Colonic mucosa (tissue), 4 donors: ENCODE data around the gene F5. TPM values are rescaled to one million over a fixed set of nuclear protein-coding genes. Genes with fewer than 3 reads are reported as not detected.
A peak's percentile ranks its signal among the peaks of the same experiment; 100 is the strongest.

Experiments
- DNase-seq: peaks from one replicate; pipeline ENCODE4 v3.0.0-alpha.2; 2020
- H3K27ac ChIP-seq: fragments of 200-600 bp; one replicate; pipeline ENCODE4 v1.8.0; 2021
- H3K27me3 ChIP-seq: fragments of 200-600 bp; one replicate; pipeline ENCODE4 v1.8.0; 2021
- H3K36me3 ChIP-seq: fragments of 200-600 bp; one replicate; pipeline ENCODE4 v1.8.0; 2021
- H3K4me1 ChIP-seq: fragments of 200-600 bp; one replicate; pipeline ENCODE4 v1.8.0; 2021; ENCODE audit warnings: mild to moderate bottlenecking
- H3K4me3 ChIP-seq: fragments of 200-600 bp; one replicate; pipeline ENCODE4 v1.8.0; 2021
- H3K9ac ChIP-seq, 2 donors: one replicate each; pipeline ENCODE4 v1.7.0; 2013; ENCODE audit warnings: control low read depth in 2 of 2, low read depth in 2 of 2, low read length in 2 of 2
- H3K9me3 ChIP-seq: fragments of 200-600 bp; one replicate; pipeline ENCODE4 v1.8.0; 2021
- intact Hi-C: fragments of 100-400 bp; cut with DNase I; formaldehyde crosslinking; loops from one replicate; pipeline ENCODE4 v1.14.1; 2022
- total RNA-seq, 2 donors: library from RNA; stranded (reverse); fragmentation: NEBNext Ultra II Directional in 1 of 2; extraction: Animal tissue kit (Norgen Biotek cat#: 25700) in 1 of 2; gene quantifications; one replicate each; pipeline ENCODE4 v1.2.1, GENCODE V29; 2021
- TF ChIP-seq, protein P1 (sequence below): fragments of 200-600 bp; IDR thresholded peaks from one replicate; pipeline ENCODE4 v1.8.0; 2022; ENCODE audit warnings: antibody characterized with exemption, mild to moderate bottlenecking
- donor health status: healthy.
- donor health status: DM: no; HTN: no; CAD: no.
- donor health status: DM: no; HTN: no; CAD: no.

F5 gene
- total RNA-seq, 2 donors from 2014 or later, result 0.24 to 0.54 TPM

DNA sequence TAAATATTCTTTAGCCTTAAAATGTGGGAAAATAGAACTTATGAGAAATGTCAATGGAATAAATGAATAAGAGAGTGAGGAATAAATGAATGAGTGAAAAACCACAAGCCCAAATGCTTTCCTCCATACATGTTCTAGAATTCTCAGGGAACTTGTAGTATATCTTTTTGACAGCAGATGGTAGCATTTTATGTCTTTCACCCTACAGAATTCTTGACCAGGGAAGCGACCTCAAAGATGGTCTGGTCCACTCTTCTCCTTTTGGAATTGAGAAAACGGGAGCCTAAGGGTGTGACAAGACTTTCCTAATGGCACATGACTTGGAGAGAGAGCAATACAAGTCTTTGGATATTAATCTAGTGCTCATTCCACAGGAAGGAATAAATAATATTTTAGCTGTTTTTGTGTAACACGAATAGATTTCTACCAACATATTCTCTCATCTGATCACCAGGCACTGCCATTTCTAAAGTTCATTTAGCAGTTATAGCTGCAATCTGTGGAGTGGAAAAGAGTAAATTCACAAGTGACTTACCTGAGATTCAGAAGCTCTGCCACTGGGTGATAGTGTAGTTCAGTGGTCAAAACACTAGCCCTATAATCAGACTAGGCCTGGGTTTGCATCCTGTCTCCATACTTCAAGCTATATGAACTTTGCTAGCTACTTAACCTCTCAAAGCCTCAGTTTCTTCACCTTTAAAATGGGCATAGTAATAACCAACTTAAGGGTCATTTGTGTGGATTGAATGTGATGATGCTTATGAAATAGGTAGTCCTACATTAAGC is 15.0 kb upstream of the F5 start:
- intact Hi-C loops, result loop anchor here (5.0 kb wide), 2 partner anchors 111 to 206 kb away; partner anchors contain the start of gene SELL
- DNase-seq, result no peak
- H3K27me3 ChIP-seq, result no peaks in the 10 kb centered on the region

DNA sequence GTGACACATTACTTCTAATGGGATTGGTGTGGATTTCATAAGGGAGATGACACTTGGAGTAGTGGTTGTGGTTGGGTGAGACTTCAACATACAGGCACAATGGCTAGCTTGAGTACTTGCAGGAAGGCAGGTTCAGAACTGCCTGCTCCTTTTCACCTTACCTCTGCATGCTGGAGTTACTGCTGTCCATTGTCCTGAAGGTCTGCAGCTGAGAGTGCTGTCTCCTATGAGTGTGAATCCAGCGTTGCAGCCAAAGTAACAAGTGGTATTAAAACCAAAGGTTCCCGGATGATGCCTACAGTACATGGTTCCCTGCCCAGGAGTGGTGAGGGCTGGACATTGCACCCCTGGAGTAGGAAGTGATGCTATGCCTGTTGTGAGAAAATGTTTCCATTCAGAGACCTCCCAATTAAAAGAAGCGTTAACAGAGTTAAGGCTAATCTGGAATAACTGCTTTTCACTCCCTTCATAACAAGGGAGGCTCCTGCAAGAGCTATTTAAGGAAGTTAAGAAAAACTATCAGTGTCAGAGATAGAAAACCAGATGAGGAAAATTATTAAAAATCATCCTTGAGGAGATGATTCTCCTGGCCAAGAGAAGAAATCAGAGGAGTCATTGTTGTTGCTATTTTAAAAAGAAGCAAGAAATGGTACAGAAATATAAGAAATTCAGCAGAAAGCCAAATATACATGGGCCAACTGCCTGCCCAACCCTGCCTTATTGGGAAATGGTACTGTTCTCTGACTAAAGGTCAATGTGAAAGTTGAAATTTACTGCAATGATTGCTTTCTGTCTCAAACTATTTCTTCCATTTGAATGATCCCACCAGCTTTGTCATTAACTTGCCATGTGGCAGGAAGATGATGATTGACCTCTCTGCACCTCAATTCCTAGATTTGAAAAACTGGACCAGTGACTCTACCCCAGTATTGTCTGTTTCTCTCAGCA is 9.8 kb upstream of the F5 start:
- intact Hi-C loops, result no loop called here
- H3K36me3 ChIP-seq, result no peaks in the 10 kb centered on the region
- H3K4me1 ChIP-seq, result no peaks in the 10 kb centered on the region
- no peak overlapping the region for H3K9ac ChIP-seq
- no peak overlapping the region for H3K27ac ChIP-seq
- DNase-seq, result no peak
- TF ChIP-seq, protein P1, sequence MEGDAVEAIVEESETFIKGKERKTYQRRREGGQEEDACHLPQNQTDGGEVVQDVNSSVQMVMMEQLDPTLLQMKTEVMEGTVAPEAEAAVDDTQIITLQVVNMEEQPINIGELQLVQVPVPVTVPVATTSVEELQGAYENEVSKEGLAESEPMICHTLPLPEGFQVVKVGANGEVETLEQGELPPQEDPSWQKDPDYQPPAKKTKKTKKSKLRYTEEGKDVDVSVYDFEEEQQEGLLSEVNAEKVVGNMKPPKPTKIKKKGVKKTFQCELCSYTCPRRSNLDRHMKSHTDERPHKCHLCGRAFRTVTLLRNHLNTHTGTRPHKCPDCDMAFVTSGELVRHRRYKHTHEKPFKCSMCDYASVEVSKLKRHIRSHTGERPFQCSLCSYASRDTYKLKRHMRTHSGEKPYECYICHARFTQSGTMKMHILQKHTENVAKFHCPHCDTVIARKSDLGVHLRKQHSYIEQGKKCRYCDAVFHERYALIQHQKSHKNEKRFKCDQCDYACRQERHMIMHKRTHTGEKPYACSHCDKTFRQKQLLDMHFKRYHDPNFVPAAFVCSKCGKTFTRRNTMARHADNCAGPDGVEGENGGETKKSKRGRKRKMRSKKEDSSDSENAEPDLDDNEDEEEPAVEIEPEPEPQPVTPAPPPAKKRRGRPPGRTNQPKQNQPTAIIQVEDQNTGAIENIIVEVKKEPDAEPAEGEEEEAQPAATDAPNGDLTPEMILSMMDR, result no peak
- H3K9me3 ChIP-seq, result no peaks in the 10 kb centered on the region
- H3K27me3 ChIP-seq, result no peaks in the 10 kb centered on the region
- no peak overlapping the region for H3K4me3 ChIP-seq

More for the DNA sequence above, 15.0 kb upstream of the F5 start:
- H3K9ac ChIP-seq, result no peak overlapping the region
- no peaks in the 10 kb centered on the region for H3K4me1 ChIP-seq
- H3K27ac ChIP-seq, result no peak overlapping the region
- no peaks in the 10 kb centered on the region for H3K36me3 ChIP-seq
- no peak overlapping the region for H3K4me3 ChIP-seq
- H3K9me3 ChIP-seq, result no peaks in the 10 kb centered on the region
- TF ChIP-seq, protein P1, result peak; percentile 28

DNA sequence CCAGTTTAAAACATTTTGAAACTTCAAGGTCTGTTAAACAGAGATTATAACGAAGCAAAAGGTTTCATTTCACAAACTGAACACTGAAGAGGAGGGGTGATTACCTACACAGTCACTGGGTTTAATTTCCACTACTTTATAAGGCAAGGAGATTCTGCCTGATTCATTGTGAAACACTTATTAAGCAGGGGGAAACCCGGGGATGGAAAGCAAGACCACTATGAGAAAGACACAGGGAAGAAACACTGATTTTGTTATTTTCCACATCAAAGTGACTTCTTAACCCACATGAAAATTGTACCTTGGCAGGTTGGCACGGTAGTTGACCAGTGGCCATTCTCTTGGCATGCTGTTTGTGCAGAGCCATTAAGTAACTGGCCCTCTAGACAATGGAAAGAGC is 8.1 kb upstream of the F5 start:
- Histone ChIP-seq H3K36me3 (no peaks in the 10 kb centered on the region), H3K27me3 (no peaks in the 10 kb centered on the region), H3K4me3 (no peak overlapping the region), H3K4me1 (no peaks in the 10 kb centered on the region), H3K27ac (no peak overlapping the region), H3K9me3 (no peaks in the 10 kb centered on the region), H3K9ac (no peak overlapping the region)
- DNase-seq, result no peak
- intact Hi-C loops, result no loop called here
- TF ChIP-seq, protein P1, result no peak

DNA sequence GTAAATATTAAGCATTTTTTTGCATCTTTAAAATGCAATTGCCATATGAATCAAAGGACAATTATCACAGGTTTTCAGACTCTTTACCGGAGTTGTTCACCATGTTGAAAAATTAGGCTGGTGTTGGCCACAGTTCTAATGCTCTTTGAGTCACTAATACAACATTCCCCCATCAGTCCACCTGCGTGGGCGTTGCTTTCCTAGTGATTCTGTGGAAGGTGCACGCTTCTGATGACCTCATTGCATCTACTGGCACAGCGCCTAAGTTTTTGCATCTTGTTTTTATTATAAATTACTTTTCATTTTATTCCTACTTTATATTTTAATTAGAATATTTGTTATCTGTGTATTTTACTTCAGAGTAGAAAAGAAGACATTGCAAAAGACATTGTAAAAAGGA is 4.7 kb upstream of the F5 start:
- no peaks in the 10 kb centered on the region for H3K4me1 ChIP-seq
- no peak overlapping the region for H3K9ac ChIP-seq
- H3K4me3 ChIP-seq, result no peak overlapping the region
- H3K9me3 ChIP-seq, result no peaks in the 10 kb centered on the region
- no peak overlapping the region for H3K27ac ChIP-seq
- intact Hi-C loops, result no loop called here
- no peak for DNase-seq
- no peaks in the 10 kb centered on the region for H3K36me3 ChIP-seq
- TF ChIP-seq, protein P1, result no peak
- no peaks in the 10 kb centered on the region for H3K27me3 ChIP-seq

DNA sequence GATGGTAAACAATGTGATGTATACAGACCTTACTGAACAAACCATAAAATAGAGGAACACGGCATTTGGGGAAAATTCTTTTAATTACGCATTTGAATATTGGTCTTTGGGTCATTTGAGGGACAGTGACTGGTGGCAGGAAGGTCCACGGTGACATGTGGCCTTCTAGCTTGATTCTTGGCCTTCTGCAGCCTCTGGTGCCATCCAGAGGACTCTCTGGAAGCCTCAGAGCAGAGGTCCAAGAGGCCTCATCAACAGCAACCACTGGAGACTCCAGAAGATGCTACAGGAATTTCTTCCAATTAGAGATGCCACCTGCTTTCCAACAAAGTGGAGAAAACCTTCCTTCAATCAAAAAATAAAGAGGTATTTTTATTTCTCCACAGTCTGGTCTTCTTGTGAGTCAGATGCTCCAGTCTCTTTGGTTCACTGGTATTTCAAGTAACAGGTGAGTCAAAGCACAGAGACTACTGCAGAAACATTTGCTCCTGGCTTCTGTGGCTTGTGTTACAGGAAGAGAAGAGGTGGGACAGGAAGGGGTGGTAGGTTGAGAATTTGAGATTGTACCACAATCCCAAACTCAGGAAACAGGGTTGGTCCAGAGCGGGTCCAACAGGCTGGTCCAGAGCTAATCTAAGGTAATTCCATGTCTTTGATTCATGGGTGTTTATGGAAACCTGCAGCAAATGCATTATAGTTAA is 2.7 kb upstream of the F5 start:
- Histone ChIP-seq H3K4me3 (no peak overlapping the region), H3K9ac (no peak overlapping the region), H3K9me3 (no peaks in the 10 kb centered on the region), H3K27ac (no peak overlapping the region), H3K36me3 (no peaks in the 10 kb centered on the region), H3K4me1 (no peaks in the 10 kb centered on the region), H3K27me3 (no peaks in the 10 kb centered on the region)
- intact Hi-C loops, result no loop called here
- TF ChIP-seq, protein P1, result no peak
- no peak for DNase-seq
